Measurements from ENCODE around the gene ANTXR2.

DNA sequence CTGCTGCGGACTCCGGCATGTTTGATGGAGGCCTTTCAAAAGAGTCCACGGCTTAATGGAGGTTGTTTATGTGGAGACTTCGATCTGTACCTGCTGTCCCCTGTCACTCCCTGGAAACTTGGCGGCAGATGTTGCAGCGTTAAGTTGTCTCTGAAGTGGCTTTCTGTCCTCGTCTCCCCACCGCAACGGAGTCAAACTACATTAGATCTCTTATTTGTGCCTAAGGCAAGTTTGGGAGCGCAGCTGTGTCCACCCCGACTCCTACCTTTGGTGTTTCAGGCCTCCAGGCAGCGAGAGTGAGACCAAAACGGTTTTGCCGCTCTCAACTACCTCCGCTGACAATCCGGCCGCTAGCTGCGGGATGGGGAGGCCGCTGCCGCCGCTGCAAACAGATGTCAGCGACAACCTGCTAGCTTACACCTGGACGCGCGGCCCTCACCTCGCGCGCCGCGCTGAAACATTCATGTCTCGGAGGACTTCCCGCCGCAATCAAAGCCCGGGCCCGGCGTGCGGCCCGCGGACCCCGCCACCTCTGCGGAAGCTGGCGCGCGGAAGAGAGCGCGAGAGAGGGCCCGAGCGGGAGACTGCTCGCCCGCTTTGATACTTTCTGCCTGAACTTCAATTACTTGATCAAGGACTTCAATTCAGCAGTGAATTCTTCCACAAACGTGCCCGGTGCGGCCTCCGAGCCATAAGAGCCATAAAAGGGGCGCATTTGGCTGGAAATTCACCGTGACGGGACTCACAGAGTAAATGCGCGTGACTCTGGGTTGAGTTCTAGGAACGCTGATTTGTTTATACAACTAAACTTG, 108.4 kb downstream of the ANTXR2 start:
- no peak for TF ChIP-seq TGIF2 (CRISPR knock-in tag; IDR thresholded peaks at IDR 0.05)
- TF ChIP-seq, protein P1, sequence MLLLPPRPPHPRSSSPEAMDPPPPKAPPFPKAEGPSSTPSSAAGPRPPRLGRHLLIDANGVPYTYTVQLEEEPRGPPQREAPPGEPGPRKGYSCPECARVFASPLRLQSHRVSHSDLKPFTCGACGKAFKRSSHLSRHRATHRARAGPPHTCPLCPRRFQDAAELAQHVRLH (CRISPR knock-in tag; IDR thresholded peaks at IDR 0.05; ENCODE audit: borderline replicate concordance, low read depth): no peak
- TF ChIP-seq SOX13 (IDR thresholded peaks at IDR 0.05): no peak
- no peak for TF ChIP-seq SOX13 (CRISPR knock-in tag; conservative IDR thresholded peaks at IDR 0.05 in 1 of 2, IDR thresholded peaks at IDR 0.05 in 1 of 2)
- no peak for TF ChIP-seq NONO (IDR thresholded peaks at IDR 0.05)
- TF ChIP-seq NONO (CRISPR knock-in tag; conservative IDR thresholded peaks at IDR 0.05): no peak
- TF ChIP-seq SUZ12 (IDR thresholded peaks at IDR 0.05; ENCODE audit: low read depth, low read length): no peak
- TF ChIP-seq, protein P2, sequence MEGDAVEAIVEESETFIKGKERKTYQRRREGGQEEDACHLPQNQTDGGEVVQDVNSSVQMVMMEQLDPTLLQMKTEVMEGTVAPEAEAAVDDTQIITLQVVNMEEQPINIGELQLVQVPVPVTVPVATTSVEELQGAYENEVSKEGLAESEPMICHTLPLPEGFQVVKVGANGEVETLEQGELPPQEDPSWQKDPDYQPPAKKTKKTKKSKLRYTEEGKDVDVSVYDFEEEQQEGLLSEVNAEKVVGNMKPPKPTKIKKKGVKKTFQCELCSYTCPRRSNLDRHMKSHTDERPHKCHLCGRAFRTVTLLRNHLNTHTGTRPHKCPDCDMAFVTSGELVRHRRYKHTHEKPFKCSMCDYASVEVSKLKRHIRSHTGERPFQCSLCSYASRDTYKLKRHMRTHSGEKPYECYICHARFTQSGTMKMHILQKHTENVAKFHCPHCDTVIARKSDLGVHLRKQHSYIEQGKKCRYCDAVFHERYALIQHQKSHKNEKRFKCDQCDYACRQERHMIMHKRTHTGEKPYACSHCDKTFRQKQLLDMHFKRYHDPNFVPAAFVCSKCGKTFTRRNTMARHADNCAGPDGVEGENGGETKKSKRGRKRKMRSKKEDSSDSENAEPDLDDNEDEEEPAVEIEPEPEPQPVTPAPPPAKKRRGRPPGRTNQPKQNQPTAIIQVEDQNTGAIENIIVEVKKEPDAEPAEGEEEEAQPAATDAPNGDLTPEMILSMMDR (CRISPR knock-in tag; IDR thresholded peaks at IDR 0.05): no peak
- TF ChIP-seq, protein P3, sequence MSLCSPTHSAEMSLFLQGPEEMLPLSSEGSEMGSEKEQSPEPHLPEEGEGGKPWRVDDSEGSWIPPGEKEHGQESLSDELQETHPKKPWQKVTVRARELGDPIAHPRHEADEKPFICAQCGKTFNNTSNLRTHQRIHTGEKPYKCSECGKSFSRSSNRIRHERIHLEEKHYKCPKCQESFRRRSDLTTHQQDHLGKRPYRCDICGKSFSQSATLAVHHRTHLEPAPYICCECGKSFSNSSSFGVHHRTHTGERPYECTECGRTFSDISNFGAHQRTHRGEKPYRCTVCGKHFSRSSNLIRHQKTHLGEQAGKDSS (CRISPR knock-in tag; IDR thresholded peaks at IDR 0.05; ENCODE audit: borderline replicate concordance, low read depth): no peak
- TF ChIP-seq CREB1 (IDR thresholded peaks at IDR 0.05): no peak
- no peak for TF ChIP-seq CREB1 (CRISPR knock-in tag; IDR thresholded peaks at IDR 0.05)
- TF ChIP-seq HOXA3 (CRISPR knock-in tag; IDR thresholded peaks at IDR 0.05): no peak
- TF ChIP-seq, protein P4, sequence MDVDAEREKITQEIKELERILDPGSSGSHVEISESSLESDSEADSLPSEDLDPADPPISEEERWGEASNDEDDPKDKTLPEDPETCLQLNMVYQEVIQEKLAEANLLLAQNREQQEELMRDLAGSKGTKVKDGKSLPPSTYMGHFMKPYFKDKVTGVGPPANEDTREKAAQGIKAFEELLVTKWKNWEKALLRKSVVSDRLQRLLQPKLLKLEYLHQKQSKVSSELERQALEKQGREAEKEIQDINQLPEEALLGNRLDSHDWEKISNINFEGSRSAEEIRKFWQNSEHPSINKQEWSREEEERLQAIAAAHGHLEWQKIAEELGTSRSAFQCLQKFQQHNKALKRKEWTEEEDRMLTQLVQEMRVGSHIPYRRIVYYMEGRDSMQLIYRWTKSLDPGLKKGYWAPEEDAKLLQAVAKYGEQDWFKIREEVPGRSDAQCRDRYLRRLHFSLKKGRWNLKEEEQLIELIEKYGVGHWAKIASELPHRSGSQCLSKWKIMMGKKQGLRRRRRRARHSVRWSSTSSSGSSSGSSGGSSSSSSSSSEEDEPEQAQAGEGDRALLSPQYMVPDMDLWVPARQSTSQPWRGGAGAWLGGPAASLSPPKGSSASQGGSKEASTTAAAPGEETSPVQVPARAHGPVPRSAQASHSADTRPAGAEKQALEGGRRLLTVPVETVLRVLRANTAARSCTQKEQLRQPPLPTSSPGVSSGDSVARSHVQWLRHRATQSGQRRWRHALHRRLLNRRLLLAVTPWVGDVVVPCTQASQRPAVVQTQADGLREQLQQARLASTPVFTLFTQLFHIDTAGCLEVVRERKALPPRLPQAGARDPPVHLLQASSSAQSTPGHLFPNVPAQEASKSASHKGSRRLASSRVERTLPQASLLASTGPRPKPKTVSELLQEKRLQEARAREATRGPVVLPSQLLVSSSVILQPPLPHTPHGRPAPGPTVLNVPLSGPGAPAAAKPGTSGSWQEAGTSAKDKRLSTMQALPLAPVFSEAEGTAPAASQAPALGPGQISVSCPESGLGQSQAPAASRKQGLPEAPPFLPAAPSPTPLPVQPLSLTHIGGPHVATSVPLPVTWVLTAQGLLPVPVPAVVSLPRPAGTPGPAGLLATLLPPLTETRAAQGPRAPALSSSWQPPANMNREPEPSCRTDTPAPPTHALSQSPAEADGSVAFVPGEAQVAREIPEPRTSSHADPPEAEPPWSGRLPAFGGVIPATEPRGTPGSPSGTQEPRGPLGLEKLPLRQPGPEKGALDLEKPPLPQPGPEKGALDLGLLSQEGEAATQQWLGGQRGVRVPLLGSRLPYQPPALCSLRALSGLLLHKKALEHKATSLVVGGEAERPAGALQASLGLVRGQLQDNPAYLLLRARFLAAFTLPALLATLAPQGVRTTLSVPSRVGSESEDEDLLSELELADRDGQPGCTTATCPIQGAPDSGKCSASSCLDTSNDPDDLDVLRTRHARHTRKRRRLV (CRISPR knock-in tag; IDR thresholded peaks at IDR 0.05): no peak
- TF ChIP-seq BRCA1 (CRISPR knock-in tag; IDR thresholded peaks at IDR 0.05): no peak
- no peak for TF ChIP-seq ARNT (IDR thresholded peaks at IDR 0.05)
- TF ChIP-seq HNRNPLL (IDR thresholded peaks at IDR 0.05; ENCODE audit: low read depth, low read length, poor library complexity, severe bottlenecking): no peak

All from HepG2 (cell line).